Cerebellar cortex (tissue), 1 donor: ENCODE data around the gene MRE11.
A peak's percentile ranks its signal among the peaks of the same experiment; 100 is the strongest.

ENCODE experiments used
- DNase-seq: peaks from one replicate; pipeline ENCODE4 v3.0.0-alpha.2; 2015; ENCODE audit warnings: low spot score

Gene MRE11

GRCh38 chr11:94493281-94494125, at the start of gene MRE11, which contains the start of gene ANKRD49:
MRE11 (minus strand) TSS chr11:94493844; CDS start chr11:94492801, 1,043 bp downstream.
ANKRD49 (plus strand) TSS chr11:94493984; CDS start chr11:94496694, 2,710 bp downstream.
- peak; percentile 99 for DNase-seq

DNA sequence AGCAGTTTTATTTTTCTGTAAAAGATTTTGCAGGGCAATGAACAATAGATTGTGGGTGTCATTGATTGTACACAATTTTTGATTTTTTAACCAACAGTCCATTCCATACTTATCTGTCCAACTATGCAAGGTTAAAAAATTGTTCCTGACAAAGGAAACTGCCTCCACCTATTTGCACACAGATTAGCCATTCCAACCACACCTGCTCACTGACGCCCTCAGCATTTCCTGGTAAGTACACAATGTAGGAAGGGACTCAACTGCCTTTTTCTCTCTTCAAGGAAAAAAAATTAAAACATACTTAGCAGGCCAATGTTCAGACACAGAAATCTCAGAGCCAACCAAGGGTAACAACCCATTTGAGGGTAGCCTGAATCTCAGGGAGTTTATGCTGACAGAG, 45.8 kb upstream of the MRE11 start:
- no peak for DNase-seq

DNA sequence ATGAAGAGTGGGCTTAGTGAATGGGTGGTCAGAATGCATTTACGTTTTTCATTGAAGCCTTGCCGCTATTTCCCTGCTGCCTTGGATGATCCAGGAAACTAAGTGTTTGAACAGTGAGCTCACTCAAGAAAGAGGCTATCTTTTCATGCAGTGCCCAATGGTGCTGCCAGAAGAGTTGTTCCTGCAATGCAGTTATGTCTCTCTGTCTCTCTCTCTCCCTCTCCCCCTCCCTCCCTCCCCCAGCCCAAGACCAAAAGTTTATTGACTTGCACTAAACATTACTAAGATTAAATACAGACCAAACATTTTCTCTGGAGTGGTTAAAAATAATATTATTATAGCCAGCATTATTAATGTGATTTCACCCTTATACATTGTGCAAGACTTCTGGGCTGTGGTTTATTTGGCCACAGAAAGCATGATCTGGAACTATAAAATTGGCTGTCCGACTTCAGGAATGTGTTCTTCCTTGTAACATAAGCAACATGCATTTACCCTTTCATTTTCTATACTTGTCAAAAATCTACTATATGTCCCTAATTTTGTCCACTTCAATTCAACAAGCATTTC, 43.5 kb upstream of the MRE11 start:
- DNase-seq: no peak

DNA sequence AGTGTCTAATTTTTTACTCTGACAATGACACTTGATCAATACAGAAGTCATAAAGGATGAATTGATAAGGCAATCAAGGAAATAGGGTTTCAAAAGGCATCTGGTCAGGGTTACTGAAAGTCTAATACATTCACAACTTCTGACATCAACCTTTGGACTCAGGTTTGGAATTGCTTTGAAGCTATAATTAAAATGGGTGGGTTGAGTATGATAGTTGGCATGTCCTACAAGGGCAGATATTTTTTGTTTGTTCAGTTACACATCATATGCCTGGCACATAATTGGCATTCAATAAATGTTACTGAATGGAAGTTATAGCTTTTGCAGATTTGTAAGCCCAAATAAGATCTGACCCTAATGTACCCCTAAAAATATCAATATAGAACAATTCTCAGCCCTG, 42.7 kb upstream of the MRE11 start:
- DNase-seq: no peak

GRCh38 chr11:94533696-94534630, 40.3 kb upstream of the MRE11 start:
- DNase-seq: no peak

DNA sequence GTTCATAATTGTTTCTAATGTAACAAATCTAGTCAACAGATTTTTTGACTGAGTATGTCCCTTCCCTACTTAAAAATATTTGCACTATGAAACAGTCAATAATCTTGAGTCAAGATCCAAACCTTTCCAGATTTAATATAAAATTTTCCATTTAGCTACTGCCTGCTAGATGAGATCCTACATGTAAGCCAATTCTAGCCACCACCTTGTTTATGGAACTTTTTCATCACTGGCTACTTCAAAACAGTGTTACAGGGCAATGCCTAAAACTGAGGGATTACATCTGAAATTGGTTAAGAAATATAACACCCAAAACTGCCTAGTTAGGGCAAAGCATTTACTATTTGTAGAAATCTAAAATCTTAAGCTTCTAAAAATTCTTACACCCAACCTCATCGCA, 39.6 kb upstream of the MRE11 start:
- no peak for DNase-seq

DNA sequence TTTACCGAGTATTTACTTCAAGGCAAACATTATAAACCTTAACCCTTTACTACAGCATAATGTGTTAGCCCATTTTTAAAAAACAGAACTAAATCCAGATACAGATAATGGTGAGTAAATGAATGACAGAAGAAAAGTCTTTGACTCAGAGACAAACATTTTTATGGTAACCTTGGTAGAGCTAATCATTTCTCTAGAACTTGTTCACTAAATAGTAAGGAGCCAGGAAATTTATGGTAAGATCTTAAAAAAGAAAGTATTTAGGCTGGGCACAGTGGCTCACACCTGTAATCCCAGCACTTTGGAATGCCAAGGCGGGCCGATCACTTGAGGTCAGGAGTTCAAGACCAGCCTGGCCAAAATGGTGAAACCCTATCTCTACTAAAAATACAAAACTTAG, 38.6 kb upstream of the MRE11 start:
- DNase-seq: no peak

GRCh38 chr11:94528551-94528950, 34.9 kb upstream of the MRE11 start:
- no peak for DNase-seq

DNA sequence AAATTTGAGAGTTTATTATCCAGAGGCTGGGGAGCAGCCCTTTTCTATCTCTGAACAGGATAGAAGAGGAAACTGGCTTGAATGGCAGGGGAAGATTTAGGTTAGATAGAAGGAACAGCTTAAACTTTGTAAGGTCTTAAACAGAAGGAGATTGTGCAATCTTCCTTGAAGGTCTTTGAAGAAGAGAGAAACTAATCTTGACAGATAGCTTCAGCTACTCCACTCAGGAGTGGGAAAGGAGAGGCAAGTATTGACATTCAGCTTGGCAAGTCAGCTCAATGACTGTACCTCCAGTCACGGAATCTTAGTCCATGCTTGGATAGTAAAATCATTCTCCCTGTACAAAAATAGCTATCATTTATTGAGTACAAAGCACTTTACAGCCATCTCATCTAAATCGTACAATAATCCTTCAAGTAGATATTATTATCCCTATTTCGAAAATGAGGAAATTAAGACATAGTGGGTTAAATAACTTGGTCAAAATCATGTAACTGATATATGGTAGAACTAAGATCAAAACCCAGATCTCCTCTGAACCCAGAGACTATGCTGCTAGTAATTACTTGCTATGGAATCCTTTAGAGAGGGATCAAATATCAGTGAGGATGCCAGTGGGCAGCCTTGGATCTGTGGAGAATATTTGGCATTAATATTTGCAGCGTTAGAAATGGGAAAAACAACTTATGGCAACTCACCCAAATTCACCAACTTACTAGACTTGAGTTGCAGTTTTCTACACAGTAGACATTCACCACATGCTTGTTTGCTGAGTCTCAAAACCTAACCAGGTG, 33.2 kb upstream of the MRE11 start:
- DNase-seq: no peak

DNA sequence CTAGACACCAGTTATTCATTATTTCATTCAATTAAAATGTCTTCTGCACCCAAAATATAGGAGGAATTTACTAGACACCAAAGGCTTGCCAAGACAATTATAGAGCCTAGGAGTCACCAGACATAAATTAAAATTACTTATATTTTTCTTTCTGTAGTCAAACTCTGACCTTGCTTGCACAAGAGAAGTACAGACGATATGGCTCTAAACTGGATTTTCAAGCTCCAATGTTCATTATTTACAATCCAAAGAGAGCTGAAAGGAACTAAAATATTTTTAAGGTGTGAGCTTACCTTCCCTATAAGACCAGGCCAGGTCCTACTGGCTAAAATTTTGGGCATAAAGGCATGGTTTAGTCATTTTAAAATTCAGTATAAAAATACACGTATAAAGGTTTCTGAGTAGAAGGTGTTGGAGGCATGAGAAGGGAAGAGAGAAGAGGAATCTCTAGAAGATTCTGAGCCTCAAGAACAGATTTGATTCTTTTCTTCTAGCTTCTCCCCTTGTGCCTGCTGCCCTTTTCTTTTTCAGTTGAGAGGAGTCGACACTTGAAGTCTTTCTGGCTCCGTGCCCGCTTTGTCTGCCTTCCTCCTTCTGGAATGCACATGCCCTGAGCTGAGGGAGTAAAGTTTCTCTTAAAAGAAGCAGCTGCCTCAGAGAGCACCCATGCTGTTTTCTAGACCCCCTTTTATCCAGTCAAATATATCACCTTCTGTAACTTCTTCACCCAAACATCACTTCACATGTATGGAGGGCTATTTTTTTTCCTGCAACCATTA, 32.1 kb upstream of the MRE11 start:
- peak; percentile 3 for DNase-seq

DNA sequence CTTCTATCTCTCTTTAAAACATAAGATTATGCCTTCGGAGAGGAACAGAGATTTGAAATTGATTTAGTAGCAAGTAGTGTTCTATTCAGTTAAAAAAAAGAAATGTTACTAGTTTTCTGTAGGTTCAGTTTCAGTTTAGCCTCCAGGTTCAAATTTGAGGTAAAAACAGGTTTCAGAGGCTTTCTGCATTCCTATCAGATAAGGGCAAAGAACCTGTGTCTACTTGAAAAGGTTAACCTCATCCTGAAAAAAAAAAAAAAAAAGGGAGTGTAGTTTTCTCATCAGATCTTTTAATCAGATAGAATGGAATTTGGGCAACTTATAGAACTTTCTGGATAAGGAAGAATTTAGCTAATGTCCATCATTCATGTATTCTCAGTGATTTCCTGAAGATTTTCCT, 30.7 kb upstream of the MRE11 start:
- no peak for DNase-seq

DNA sequence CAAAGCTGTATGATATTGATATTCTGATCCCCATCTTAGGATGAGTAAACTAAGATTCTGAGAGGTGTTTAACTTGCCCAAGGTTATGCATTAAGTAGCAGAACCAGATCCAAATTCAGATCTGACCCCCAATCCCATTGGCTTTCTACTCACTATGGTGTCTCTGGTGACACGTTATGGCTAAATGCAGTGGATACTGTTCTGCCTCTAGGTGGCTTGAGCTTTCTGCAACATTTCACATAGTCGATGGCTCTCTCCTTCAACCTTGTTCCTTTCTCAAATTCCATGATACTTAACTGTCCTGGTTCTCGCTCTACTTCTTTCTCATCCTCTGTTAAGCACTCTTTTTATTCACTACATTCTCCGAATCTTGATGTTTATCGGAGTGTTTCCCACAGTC, 28.0 kb upstream of the MRE11 start:
- peak; percentile 3 for DNase-seq

- DNase-seq: peak; percentile 57
These were observed 25.9 kb upstream of the MRE11 start for GRCh38 chr11:94519478-94520084.

DNA sequence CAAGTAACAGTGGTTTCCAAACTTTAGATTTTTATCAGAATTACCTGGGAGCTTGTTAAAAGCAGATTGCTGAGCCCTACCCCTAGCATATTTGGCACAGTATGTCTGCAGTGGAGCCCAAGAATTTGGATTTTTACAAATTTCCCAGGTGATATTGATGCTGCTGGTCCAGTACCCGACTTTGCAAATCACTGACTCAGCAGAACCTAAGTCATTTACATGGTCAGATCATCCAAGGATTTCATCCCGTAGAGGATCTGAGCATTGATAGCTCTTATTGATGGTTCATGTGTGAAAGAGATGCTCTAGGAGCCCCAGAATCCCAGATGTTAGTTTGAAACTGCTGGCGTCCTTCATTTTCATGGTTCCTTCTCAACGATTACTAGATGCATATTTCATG, 24.7 kb upstream of the MRE11 start:
- DNase-seq: no peak

DNA sequence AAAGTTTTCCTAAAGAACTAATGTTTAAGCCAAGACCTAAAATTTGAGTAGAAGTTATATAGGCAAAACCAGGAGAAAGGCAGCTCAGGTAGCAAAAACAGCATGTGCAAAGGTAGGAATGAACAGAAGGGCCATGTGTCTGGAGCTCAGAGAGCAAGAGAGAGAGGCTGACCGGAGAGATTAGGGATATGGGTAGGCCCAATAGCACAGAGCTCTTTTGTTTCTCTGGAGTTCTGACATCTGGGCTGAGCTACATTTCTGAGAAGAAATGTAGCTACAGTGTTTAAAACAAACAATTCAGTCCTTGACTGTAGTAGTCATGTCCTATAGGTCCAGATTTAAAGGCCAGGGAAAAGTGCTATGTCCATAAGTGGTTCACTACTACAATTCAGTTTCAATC, 23.1 kb upstream of the MRE11 start:
- DNase-seq: no peak

- no peak for DNase-seq
These were observed 21.8 kb upstream of the MRE11 start for GRCh38 chr11:94515398-94515797.

DNA sequence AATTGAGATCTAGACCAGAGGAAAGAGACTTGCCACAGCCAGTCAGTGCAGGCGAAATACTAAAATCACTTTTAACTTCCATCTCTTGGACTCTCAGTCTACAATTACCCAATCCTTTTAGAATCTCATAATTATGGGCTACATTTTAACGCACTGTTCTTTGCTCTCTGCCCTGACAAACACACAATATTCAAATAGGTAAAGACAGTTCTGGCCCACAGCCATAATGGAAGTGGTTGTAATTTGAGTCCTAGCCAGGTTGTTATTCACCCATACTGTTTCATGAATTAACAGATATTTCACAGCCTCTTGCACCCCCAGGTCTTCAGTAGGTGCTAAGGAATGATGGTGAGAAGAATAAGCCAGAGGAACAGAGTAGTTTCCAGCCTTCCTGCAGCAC, 19.4 kb upstream of the MRE11 start:
- DNase-seq: no peak

DNA sequence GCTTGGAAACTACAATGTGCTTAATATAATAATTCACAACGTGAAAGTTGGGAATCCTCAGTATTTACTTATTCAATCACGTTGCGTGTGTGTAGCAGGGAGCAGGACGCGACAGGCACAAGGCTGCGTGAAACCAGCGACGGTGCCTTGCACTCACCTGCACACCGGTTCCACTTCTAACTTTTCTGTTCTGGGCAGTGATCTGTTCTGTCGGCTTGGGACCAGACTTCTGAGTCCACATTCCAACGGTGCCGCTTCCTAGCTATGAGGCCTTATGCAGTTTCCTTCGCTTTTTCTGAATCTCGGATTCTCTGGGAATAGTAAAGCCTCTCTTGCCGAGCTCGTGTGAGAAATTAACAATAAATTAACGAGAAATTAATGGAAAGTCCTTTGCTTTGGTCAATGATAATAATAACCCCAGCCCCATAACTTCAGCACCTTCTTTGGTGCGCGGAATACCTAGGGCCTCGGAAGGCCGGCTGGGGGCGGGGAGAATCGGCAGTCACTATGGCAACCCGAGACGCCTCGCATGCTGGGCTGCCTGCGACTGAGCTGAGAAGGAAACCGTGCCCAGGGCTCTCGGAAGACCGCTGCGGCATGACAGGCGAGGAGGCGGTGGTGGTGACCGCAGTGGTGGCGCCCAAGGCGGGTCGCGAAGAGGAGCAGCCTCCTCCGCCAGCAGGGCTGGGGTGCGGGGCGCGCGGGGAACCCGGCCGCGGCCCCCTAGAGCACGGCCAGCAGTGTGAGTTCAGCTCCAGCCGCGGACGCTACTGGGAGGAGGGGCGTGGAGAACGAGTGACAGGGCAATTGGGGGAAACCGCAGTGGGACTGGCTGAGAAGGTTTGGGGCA, 18.5 kb upstream of the MRE11 start, which contains the start of gene C11orf97:
C11orf97 (plus strand) TSS at position 530 of the 850 bp plus-strand sequence; CDS start at position 598, 68 bp downstream.
- peak; percentile 61 for DNase-seq

- DNase-seq: no peak
These were observed 13.8 kb upstream of the MRE11 start for GRCh38 chr11:94507485-94507884.
